ENCODE data around the gene FOXP1. TPM values are rescaled to one million over a fixed set of nuclear protein-coding genes. Genes with fewer than 3 reads are reported as not detected.

The FOXP1 gene
- total RNA-seq, 1 experiment from 2014 or later, result 58.4 TPM

- no TSS peak for BruUV-seq (replicated peaks)
Measured at GRCh38 chr3:71413572-71413971, 170.0 kb downstream of the FOXP1 start.

DNA sequence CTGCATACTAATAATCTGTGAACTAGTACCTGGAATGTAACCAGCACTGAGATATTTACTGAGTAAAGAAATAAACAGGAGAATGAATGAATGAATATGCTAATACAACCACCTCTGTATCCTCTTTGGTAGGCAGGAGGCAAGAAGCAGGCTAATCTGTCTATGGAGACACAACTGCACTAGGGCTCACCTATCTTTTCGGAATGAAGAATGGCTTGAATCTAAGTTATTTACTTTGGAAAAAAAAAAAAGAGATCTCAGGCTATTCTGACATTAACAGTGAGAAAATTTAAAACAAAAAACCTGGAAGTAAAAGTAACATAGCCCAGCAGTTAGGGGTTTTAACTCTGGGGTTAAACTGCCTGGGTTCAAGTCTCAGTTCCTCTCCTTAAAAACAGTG, 174.2 kb downstream of the FOXP1 start:
- Histone ChIP-seq H3K9me3 (ENCODE audit: low read depth, low read length, poor library complexity, severe bottlenecking) (no peaks in the 10 kb centered on the region), H3K27ac (ENCODE audit: low read depth, low read length, poor library complexity, severe bottlenecking) (no peak overlapping the region), H3K27me3 (replicated peaks; ENCODE audit: insufficient read depth, low read depth, low read length, poor library complexity) (no peaks in the 10 kb centered on the region), H3K4me1 (ENCODE audit: insufficient read depth, low read length, poor library complexity, severe bottlenecking) (no peaks in the 10 kb centered on the region), H3K36me3 (ENCODE audit: insufficient read depth, low read length, poor library complexity, severe bottlenecking) (no peaks in the 10 kb centered on the region), H3K4me3 (ENCODE audit: low read depth, low read length, poor library complexity, severe bottlenecking) (no peak overlapping the region)
- no peak for TF ChIP-seq EZH2 (IDR thresholded peaks at IDR 0.05; ENCODE audit: borderline replicate concordance, low read depth, low read length, poor library complexity, severe bottlenecking)
- TF ChIP-seq, protein P1, sequence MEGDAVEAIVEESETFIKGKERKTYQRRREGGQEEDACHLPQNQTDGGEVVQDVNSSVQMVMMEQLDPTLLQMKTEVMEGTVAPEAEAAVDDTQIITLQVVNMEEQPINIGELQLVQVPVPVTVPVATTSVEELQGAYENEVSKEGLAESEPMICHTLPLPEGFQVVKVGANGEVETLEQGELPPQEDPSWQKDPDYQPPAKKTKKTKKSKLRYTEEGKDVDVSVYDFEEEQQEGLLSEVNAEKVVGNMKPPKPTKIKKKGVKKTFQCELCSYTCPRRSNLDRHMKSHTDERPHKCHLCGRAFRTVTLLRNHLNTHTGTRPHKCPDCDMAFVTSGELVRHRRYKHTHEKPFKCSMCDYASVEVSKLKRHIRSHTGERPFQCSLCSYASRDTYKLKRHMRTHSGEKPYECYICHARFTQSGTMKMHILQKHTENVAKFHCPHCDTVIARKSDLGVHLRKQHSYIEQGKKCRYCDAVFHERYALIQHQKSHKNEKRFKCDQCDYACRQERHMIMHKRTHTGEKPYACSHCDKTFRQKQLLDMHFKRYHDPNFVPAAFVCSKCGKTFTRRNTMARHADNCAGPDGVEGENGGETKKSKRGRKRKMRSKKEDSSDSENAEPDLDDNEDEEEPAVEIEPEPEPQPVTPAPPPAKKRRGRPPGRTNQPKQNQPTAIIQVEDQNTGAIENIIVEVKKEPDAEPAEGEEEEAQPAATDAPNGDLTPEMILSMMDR (conservative IDR thresholded peaks at IDR 0.05; ENCODE audit: low read depth, low read length), result no peak
- ChIA-PET POLR2A (ENCODE audit: low non-redundant PET) (no interaction called here), CTCF (no interaction called here)
- intact Hi-C loops (cut with micrococcal nuclease; ENCODE audit: unreplicated experiment), result no loop called here
- DNase-seq (ENCODE audit: low spot score), result no peak
- BruUV-seq (replicated peaks), result no TSS peak

More at GRCh38 chr3:71413572-71413971, 170.0 kb downstream of the FOXP1 start:
- no peak overlapping the region for H3K4me3 ChIP-seq (ENCODE audit: low read depth, low read length, poor library complexity, severe bottlenecking)
- intact Hi-C loops (cut with micrococcal nuclease; ENCODE audit: unreplicated experiment), result no loop called here
- ChIA-PET POLR2A (ENCODE audit: low non-redundant PET) (no interaction called here), CTCF (no interaction called here)
- H3K4me1 ChIP-seq (ENCODE audit: insufficient read depth, low read length, poor library complexity, severe bottlenecking), result no peaks in the 10 kb centered on the region
- H3K36me3 ChIP-seq (ENCODE audit: insufficient read depth, low read length, poor library complexity, severe bottlenecking), result no peaks in the 10 kb centered on the region
- H3K27ac ChIP-seq (ENCODE audit: low read depth, low read length, poor library complexity, severe bottlenecking), result no peak overlapping the region
- DNase-seq (ENCODE audit: low spot score), result no peak
- no peaks in the 10 kb centered on the region for H3K9me3 ChIP-seq (ENCODE audit: low read depth, low read length, poor library complexity, severe bottlenecking)
- H3K27me3 ChIP-seq (replicated peaks; ENCODE audit: insufficient read depth, low read depth, low read length, poor library complexity), result no peaks in the 10 kb centered on the region
- TF ChIP-seq, protein P1 (conservative IDR thresholded peaks at IDR 0.05; ENCODE audit: low read depth, low read length), result no peak
- TF ChIP-seq EZH2 (IDR thresholded peaks at IDR 0.05; ENCODE audit: borderline replicate concordance, low read depth, low read length, poor library complexity, severe bottlenecking), result no peak

- no peak overlapping the region for H3K4me3 ChIP-seq (ENCODE audit: low read depth, low read length, poor library complexity, severe bottlenecking)
- intact Hi-C loops (cut with micrococcal nuclease; ENCODE audit: unreplicated experiment), result no loop called here
- TF ChIP-seq, protein P1 (conservative IDR thresholded peaks at IDR 0.05; ENCODE audit: low read depth, low read length), result no peak
- no peak for TF ChIP-seq EZH2 (IDR thresholded peaks at IDR 0.05; ENCODE audit: borderline replicate concordance, low read depth, low read length, poor library complexity, severe bottlenecking)
- H3K9me3 ChIP-seq (ENCODE audit: low read depth, low read length, poor library complexity, severe bottlenecking), result no peaks in the 10 kb centered on the region
- ChIA-PET POLR2A (ENCODE audit: low non-redundant PET) (no interaction called here), CTCF (no interaction called here)
- H3K27me3 ChIP-seq (replicated peaks; ENCODE audit: insufficient read depth, low read depth, low read length, poor library complexity), result no peaks in the 10 kb centered on the region
- no TSS peak for BruUV-seq (replicated peaks)
- no peaks in the 10 kb centered on the region for H3K36me3 ChIP-seq (ENCODE audit: insufficient read depth, low read length, poor library complexity, severe bottlenecking)
- DNase-seq (ENCODE audit: low spot score), result no peak
- H3K4me1 ChIP-seq (ENCODE audit: insufficient read depth, low read length, poor library complexity, severe bottlenecking), result no peaks in the 10 kb centered on the region
- no peak overlapping the region for H3K27ac ChIP-seq (ENCODE audit: low read depth, low read length, poor library complexity, severe bottlenecking)
Measured at GRCh38 chr3:71408903-71409302, 174.6 kb downstream of the FOXP1 start.
